22Rv1 (cell line): ENCODE results near the gene ABCB8.
A peak's percentile ranks its signal among the peaks of the same experiment; 100 is the strongest.

Experiments used
- H3K27ac ChIP-seq: fragments of 450-650 bp; 2 replicates; pipeline ENCODE4 v1.5.1; 2017
- ZFX ChIP-seq: fragments of 450-650 bp; IDR thresholded peaks from 2 replicates; pipeline ENCODE4 v1.6.1; 2017; ENCODE audit warnings: antibody characterized with exemption, borderline replicate concordance
- TF ChIP-seq, protein P1 (sequence below): fragments of 450-650 bp; IDR thresholded peaks from 2 replicates; pipeline ENCODE4 v1.5.1; 2017; ENCODE audit warnings: mild to moderate bottlenecking

ABCB8 gene

DNA sequence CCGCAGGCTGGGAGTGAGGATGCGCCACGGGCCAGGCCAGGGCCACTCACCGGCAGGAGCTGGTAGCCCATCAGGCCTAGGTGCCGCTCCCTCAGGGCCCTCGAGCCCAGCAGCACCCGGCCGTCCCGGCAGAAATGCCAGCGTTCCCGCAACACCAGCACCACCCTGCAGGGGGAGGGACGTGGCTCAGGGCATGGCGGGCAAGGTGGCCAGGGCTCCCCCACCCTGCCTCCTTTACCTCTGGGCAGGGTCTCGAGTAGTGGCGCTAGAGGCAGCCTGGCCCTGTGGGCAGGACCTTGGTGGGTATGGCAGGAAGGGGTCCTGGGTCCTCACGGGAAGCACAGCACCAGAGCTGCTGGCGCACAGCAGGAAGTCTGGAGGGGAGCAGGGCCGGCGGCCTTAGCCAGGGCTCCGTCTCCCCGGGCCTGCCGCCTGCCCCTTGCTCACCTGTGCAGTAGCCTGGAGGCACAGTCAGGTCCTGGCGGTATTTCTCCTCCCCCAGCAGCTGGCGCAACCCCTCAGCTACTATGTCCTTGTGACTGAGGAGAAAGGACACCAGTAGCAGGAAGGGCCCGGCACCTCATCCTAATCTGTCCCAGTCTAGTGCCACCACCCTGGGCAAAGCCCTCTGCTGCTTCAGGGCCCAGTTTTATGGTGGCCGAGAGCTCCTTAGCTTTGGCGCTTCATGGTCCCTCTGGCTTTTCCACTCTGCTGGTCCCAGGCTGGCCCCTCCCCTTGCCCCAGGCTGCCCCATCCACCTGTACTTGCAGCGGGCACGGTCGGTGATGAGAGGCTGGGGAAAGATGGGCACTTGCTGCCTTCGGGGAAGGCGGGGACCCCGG lies 48.8 kb downstream of the ABCB8 start:
- TF ChIP-seq, protein P1, sequence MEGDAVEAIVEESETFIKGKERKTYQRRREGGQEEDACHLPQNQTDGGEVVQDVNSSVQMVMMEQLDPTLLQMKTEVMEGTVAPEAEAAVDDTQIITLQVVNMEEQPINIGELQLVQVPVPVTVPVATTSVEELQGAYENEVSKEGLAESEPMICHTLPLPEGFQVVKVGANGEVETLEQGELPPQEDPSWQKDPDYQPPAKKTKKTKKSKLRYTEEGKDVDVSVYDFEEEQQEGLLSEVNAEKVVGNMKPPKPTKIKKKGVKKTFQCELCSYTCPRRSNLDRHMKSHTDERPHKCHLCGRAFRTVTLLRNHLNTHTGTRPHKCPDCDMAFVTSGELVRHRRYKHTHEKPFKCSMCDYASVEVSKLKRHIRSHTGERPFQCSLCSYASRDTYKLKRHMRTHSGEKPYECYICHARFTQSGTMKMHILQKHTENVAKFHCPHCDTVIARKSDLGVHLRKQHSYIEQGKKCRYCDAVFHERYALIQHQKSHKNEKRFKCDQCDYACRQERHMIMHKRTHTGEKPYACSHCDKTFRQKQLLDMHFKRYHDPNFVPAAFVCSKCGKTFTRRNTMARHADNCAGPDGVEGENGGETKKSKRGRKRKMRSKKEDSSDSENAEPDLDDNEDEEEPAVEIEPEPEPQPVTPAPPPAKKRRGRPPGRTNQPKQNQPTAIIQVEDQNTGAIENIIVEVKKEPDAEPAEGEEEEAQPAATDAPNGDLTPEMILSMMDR: peak; percentile 70
- no peak for TF ChIP-seq ZFX
- H3K27ac ChIP-seq: peak overlapping the region; percentile 100

GRCh38 chr7:151077705-151078232 lies 49.5 kb downstream of the ABCB8 start:
- TF ChIP-seq, protein P1: no peak
- TF ChIP-seq ZFX: no peak
- peak overlapping the region; percentile 100 for H3K27ac ChIP-seq

GRCh38 chr7:151078233-151079040 lies 50.2 kb downstream of the ABCB8 start:
- peak overlapping the region; percentile 100 for H3K27ac ChIP-seq

GRCh38 chr7:151079199-151079910 lies 51.1 kb downstream of the ABCB8 start:
- no peak for TF ChIP-seq ZFX
- TF ChIP-seq, protein P1: no peak
- peak overlapping the region; percentile 100 for H3K27ac ChIP-seq

More at GRCh38 chr7:151078233-151079040, 50.2 kb downstream of the ABCB8 start:
- TF ChIP-seq, protein P1: no peak
- no peak for TF ChIP-seq ZFX

DNA sequence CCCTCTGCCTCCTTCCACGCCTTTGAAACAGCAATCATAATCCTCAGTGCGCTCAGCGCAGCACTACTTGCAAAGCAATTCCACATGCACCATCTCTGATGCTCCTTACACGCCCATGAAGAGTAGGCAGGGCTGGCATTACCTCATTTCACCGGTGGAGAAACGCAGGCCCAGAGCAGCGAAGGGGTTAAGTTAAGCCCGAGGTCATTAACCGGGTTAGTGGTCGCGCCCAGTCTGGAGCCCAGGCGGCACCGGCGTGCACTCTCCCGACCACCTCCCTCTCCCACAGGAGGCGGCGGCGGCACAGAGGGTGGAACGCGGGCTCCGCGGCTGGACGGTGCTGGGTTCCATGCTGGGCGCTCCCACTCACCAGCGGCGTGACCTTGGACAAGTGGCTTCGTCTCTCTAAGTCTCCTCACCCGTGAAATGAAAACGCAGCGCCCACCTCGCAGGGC lies 51.8 kb downstream of the ABCB8 start:
- no peak for TF ChIP-seq ZFX
- TF ChIP-seq, protein P1: no peak

GRCh38 chr7:151080522-151081169 lies 52.4 kb downstream of the ABCB8 start, which contains the start of gene FASTK:
Gene FASTK, minus strand, starts transcription at chr7:151080809. Its CDS starts 43 bp downstream, at chr7:151080766.
- TF ChIP-seq, protein P1: no peak
- TF ChIP-seq ZFX: no peak
- peak within 1 kb of the TSS; percentile 100 for H3K27ac ChIP-seq

More for the DNA sequence above, 51.8 kb downstream of the ABCB8 start:
- H3K27ac ChIP-seq: peak overlapping the region; percentile 100
